ENCODE results near the gene CHD5.

The CHD5 gene

DNA sequence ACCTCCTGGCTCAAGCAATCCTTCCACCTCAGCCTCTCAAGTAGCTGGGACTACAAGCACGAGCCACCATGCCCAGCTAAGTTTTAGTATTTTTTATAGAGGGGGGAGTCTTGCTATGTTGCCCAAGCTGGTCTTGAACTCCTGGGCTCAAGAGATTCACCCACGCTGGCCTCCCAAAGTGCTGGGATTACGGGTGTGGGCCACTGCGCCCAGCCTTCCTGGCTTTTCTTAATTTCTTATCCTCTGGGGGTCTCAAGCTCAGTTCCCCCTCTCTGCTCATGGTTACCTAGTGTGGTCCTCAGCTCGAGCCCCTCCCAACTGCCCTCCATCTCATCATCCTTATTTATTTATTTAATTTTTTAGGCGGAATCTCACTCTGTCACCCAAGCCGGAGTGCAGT, 22.1 kb upstream of the CHD5 start:
- DNase-seq (ENCODE audit: low read depth, low spot score) = no peak

DNA sequence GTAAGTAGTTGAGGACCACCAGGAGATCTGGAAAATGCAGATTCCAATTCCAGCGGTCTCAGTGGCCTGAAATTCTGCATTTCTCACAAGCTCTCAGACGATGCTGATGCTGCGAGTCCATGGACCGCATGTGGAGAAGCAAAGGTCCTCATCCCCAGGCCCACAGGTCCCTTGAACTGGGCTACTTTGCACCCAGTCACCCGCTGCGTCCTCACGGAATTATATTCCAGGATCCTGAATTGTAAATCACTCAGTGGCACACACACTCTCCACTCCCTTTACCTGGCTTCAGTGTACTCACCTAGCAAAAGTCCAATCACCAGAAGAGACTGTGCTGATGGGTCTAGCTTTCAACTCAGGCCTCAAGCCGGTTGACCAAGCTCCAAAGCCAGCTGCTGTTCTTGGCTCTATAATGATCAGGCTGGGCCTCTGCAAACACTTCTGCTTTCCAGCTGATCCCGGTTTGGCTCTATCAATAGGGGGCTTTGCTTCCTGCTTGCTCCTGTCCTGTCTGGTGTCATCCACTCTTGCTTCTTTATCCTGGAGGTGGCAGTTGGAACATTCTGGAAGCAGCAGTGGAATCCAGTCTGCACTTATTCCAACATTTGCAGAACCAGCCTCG, 20.2 kb upstream of the CHD5 start:
- no peak for DNase-seq (ENCODE audit: low read depth, low spot score)

DNA sequence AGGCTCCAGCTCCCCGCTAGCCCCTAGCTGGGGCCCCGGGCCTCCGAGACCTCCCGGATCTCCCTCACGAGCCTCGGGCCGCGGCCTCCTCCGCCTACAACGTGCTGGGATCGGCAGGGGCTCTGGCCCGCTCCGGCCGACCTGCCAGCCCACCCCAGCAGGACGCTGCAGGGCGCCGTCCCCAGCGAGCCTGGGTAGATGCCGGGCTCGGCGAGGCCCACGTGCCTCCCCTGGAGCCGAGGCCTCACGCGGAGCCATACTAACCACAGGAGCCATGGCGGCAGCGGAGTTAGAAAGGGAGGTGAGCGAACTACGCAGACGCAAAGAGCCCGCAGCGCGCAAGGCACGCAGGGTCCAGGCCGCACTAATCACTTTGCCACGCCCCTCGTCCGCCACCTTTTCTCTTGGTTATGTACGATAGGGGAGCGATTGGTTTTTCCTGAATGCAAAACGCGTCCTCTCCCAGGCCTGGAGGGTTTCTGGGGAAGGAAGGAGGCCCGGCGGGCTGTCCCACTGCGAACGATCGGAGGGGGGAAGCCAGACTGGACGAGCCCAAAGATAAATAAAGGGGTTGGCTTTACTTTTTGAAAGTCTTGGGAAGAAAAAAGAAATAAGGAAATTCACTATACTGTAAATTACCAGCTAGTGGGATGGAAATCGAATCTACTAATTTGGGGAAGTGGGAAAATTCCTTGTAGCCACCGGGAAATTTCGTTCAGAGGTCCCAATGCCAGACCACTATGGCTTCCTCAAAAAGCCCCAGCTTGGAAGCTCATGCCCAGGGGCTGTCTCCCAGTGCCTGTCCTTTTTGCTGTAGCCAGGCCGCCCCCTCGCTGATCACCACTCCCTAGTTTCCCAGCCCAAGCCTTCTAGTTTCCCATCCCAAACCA, 19.4 kb upstream of the CHD5 start, which contains the start of gene RPL22:
RPL22 (minus strand) TSS at position 298 of the 890 bp plus-strand sequence; CDS start at position 276, 22 bp downstream.
- DNase-seq (ENCODE audit: low read depth, low spot score) = peak; percentile 92

DNA sequence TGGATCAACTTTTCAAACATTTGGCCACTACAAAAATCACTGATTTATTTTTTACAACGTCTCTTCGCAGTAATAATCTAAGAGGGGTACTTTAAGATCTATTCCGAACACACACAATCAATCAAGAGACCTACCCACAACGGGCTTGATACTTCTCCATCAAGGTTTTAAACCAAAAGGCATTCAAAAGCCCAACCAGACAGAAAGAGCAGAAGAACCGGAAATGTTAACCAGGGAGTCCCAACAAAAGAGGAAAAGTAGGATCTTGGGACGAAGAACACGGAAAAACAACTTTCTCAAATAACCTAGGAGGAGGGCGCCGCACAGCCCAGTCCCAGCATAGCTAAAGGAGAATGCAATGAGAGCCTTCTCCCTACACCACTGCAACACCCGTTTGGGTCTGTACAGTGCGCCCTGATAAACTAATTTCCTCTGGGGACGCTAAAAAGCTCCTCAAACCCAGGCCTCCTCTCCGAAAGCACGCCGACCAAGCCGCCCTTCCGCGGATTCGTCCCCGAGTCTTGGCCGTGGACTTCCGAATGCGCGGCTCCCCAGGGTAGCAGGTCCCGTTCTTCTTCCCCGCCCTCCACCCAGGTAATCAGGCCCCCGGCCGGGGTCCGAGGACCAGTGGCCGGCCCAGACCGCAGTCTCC, 18.7 kb upstream of the CHD5 start:
- DNase-seq (ENCODE audit: low read depth, low spot score) = no peak

DNA sequence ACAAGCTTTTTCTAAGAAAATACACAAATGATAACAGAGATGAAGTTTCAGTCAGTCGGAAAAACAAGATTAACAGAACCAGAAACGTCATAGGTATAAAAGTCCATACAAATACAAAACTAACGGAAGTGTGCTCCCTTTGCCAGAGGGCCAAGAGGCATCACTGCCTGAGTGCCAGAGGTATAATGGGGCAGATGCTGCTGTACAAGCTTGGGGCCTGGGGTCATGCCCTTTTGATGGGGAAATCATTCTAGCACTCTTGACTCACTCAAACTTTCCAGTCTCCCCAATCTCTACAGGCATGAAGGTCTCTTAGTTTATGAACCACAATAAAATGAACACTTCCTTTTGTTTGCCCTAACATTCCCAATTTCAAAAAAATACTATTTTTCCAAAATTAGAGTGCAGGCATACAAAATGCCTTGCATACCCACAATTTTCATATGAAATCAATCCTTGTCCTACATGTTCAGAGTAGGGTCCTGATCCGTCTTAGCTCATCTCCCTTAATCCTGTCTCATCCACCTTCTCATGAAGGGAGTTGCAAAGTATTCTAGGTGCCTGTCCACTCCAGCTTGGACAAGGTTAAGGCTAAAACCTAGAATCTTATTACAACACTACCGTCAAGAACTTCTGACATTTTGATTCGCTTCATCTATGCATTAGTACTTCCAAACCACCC, 17.8 kb upstream of the CHD5 start:
- DNase-seq (ENCODE audit: low read depth, low spot score) = no peak

DNA sequence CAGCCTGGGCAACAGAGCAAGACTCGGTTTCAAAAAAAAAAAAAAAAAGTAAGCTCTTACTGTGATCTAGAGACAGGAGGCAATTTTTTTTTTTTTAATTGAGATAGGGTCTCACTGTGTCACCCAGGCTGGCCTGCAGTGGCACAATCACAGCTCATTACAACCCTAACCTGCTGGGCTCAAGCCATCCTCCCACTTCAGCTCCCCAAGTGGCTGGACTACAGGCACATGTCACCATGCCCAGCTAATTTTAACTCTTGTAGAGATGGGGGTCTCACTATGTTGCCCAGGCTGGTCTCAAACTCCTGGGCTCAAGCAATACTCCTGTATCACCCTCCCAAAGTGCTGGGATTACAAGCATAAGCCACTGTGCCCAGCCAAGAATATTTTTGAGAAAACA, 11.8 kb upstream of the CHD5 start:
- no peak for DNase-seq (ENCODE audit: low read depth, low spot score)

DNA sequence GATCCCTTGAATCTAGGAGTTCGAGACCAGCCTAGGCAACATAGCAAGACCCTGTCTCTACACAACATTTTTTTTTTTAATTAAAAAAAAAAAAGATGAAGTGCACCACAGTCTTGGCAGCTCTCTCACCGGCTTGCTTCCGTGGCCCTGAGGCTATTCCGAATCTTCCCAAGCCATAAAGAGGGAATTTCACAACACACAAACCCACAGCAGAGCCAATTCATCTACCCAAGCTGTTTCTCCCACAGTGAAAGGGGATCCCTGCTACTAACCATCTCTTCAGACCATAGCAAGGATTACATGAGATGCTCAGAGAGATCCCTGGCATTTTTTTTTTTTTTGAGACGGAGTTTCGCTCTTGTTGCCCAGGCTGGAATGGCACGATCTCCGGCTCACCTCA, 8.3 kb upstream of the CHD5 start:
- no peak for DNase-seq (ENCODE audit: low read depth, low spot score)

DNA sequence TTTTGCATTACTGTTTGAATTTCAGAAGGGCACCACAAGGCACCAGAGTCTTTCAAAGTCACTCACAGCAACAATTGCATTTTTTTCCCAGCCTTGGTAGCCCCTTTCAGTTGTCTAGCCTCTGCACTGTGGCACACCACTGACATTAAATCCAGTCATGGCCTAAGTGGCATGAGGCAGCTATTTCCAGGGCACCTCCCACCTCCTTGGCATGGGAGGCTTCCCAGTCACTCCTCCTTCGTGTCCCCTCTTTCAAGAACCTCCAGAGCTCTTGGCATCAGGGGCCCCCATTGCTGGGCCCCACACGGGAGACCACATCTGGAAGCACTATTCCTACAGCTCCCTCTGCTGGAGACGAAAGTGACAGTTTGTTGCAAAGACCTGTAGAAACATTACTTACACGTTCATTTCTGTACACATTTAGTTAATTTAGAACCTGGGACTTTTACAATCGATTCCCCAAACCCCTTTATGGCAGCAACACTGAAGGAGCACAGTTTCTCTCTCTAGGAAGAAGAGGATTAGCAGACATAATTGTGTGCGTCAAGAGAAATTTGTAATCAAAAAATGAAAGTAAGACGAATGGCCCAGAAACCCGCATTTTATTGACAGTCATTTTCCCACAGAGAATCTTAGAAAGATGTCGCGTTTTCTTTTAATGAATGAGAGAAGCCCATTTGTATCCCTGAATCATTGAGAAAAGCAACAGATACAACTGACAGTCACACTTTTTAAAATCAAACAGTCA, 5.7 kb upstream of the CHD5 start:
- no peak for DNase-seq (ENCODE audit: low read depth, low spot score)

DNA sequence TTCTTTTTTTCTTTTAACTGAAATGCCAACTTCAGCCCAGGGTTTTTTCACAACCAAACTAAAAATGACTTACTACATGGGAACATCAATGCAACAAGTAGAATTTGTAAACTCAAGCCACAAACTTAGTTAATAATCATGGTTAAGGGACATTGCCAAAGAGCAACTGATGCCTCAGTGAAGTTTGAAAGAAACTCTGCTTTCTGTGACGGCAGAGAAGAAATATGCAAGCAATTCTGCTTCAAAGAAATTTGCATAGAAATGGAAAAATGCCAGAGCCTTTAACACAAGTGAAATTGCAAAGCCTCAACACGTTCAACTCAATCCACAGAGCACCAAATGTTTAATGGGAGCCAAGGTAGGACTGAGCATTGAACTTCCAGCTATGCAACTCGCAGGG, 5.0 kb upstream of the CHD5 start:
- no peak for DNase-seq (ENCODE audit: low read depth, low spot score)

DNA sequence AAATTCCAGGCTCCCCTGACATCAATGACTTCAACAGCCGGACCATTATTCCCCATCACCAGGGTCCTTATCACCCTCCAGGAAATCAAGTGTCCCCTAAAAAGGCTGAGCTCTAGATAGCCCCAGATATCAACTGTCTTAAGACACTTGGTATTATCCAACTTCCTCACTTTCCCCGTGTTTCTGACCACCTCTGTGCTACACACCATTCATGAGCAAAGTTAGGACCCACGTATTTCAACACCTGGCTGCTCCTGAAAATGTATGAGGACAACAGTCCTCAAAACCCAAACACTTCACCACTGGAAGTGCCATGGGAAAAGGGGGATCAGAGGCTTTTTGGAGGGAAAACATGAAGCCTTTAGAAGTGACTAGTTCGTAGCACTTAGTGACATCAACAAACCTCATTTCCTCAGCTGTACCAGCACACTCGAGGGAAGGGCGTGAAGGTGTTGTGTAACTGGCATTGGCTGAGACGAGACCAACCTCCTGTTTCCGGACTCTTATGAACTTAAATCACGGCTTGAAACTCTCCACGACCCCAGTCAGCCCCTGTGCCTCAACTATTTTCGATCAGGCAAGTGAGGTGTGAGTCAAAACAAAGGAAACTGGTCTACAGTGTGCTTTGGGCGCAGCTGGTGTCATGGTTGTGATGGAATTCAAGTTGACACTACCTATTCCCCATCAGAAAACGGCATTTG, 4.1 kb upstream of the CHD5 start:
- DNase-seq (ENCODE audit: low read depth, low spot score) = no peak

DNA sequence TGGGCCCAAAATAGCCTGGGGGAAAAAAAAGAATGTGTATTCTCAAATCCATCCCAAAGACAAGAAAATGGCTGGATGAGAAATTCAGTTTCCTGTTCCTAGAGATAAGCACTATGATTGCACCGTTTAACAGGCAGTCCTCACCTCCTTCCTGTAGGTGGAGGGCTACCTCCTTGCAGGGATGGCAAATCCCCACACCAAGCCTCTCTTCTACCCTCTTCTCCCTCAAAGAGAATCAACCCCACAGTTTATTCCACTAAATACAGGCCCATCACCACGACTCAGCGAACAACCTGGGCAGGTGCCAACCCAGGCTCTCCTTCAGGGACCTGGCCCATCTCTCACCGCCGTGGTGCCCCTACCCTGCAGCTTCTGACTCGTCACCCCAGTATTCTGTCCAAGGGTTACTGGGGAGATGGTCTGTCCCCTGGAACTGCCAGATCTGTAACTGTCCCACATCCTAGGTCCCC, 3.4 kb upstream of the CHD5 start:
- DNase-seq (ENCODE audit: low read depth, low spot score) = no peak

DNA sequence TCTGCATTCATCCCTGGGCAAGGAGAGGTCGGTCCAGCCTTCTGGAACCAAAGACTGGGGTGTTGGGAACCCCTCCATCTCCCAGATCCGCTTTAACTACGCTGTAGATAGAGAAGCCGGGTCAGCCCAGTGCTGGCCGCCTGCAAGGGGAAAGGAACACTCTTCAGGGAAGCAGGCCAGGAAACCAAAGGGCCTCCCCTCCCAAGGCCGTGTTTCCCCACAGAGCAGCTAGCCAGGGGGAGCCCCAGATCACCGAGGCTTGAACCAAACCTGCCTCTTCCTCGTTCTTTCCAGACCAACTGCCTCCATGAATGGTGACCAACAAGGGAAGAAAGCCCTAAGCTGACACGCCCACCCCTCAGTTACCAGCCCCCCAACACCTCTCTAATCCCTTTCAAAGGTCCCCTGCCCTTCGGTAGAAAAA, 1.2 kb upstream of the CHD5 start:
- no peak for DNase-seq (ENCODE audit: low read depth, low spot score)

DNA sequence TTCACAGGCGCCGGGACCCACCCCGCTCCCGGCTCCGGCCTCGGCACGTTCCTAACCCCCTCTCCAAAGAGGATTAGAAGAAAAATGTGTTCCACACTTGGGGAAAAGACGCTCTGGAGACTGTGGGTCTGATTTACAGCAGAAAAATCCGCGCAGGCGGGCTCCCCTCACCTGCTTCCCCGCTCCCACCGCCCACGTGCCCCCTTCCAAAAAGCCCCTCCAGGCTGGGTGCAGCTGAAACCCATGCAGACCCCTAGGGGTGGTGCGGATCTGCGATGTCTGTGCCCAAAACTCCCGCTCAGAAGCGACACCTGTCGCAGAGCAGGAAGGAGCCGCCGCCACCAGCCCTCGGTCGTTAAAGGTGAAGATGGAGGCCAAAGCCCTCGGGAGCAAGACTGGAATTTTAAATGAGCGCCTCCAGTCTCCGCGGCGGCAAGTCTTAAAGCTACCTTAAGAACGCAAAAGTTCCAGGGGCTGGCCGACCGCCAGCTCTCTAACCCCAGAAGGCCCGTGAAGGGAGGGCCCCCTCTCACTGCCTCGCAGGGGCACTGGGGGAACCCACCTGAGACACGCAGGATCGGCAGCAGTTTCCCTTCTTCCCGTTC, 688 bp upstream of the CHD5 start:
- DNase-seq (ENCODE audit: low read depth, low spot score) = no peak

DNA sequence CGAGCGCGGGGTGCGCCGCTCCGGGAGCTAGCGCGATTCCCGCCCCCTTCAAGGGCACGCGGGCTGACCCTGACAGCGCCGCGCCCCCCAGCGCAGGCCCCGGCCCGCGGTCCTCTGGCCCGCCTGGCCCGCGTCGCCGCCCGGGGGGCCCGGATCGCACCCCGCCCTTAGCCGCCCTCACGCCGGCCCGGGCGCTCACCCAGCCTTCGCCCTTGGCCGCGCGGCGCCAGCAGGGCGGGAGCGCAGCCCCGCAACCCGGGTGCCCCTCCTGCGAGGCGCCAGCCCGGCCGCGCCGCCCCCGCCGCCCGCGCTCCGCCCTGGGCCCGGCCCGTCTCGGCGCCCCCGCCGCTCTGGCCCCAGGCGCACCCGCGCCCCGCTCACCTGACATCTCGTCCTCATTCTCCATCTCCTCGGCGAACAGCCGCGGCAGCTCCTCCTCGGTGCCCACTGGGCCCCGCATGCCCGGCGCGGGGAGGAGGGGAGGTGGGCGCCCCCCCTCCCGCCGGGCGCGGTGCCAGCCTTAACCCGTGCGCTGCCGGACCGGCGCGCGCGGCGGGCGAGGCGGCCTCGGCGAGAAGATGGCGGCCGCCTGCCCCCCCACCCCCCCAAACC, 451 bp downstream of the CHD5 start:
- DNase-seq (ENCODE audit: low read depth, low spot score) = no peak

DNA sequence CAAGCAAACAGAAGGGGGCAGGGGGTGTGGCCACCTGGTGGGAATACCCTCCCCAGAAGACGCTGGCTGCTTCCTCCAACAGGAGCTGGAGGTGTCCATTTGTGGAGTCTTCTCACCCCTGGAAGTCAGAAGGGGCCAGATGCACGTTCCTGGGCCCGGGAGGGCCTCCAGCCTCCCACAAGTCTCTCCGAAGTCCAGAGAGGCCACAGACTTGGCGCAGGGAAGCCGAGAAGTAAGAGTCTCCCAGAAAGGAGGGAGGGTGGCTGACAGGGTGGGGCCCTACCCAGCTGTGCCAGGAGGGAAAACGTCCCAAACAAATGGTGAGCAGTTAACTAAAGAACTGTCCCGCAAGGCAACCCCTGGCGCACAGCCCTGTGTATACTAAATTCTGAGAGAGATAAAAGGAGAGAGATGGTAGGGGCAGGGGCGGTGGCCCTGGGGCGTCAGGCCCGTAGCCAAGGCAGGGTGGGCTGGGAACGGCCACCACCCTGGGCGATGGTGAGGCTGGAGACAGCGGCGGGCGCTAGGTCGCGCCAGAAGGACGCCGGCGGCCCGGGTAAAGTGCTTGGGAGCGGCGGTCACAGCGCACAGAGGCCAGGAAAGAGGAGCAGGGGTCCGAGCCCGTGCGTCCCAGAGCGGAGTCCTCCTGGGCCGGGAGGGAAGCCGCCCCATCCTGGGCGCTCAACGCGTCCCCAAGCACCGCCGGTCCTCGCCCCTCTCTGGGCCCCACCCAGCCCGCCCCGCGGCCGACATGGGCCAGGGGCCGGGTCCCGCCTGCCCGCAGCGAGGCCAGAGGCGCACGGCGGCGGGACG, 1.2 kb downstream of the CHD5 start:
- no peak for DNase-seq (ENCODE audit: low read depth, low spot score)

DNA sequence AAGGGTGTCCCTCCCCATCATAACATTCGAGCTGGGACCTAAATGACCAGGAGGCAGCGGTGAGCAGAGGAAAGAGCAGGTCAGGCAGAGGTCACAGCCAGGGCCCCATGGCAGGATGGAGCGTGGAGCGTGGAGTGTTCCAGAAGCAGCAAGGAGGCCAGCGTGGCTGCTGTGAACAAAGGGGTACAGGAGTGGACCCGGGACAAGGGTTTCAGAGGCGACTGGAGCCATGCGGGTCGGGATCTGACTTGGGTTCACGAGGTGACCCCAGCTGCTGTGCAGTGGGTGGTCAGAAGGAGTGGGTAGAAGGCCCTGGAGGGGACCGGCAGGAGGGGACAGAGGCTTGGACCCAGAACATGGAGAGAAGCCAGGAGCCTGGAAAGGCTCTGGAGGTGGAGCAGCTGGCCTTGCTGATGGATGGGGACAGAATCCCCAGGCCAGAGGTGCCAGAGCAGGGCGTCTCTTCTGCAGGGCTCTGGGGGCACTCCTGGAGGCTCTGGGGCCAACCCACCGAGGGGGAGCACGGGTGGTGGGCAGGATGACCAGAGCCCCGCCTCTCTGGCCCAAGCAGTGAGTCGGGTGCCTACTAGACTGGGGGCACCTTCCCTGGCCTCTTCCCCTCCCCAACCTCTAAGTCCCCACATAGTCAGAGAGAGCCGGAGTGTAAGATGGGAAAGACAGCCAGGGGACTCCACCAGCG, 2.3 kb downstream of the CHD5 start:
- DNase-seq (ENCODE audit: low read depth, low spot score) = no peak

DNA sequence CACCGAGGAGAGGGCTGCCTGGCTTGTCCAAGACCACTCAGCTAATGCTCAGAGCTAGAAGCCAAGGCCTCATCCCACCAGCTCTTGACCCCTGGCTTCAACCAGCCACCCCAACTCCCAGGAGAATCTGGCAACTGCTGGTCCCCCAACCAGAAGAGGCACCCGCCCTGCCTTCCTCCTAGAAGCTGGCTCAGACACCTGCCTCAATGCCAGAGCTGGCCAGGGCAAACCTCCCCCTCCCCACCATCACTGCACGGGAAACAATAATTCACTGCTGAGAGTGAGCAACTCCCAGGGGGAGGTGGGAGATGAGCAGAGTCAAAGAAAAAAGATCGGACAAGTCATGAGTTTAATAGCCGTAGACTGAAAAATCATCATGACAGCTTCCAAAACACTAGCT, 3.3 kb downstream of the CHD5 start:
- no peak for DNase-seq (ENCODE audit: low read depth, low spot score)

DNA sequence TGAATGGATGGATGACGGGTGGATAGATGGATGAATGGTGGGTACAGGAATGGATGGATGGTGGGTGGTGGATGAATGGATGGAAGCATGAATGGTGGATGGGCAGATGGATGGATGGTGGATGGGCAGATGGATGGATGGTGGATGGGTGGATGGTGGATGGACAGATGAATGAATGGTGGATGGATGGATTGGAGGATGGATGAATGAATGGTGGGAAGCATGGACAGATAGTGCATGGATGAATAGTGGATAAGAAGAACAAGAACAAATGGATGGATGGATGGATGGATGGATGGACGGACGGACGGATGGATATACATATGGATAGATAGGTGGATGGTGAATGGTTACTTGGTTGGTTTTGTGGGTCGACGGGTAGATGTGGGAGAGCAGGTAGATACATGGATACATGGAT, 4.7 kb downstream of the CHD5 start:
- no peak for DNase-seq (ENCODE audit: low read depth, low spot score)

All from activated CD4-positive, CD25-positive, alpha-beta regulatory T cell treated with anti-CD3 and anti-CD28 coated beads, Interleukin-2, amount 50 U/mL, for 16 hours (primary cell).